NB4 (cell line): ENCODE results near the gene PCYT1A.

Source experiments
- CTCF ChIP-seq: IDR thresholded peaks from one replicate; pipeline ENCODE4 v1.5.1; 2012; ENCODE audit warnings: low read depth, low read length
- MAX ChIP-seq: IDR thresholded peaks from 2 replicates; pipeline ENCODE4 v1.6.1; 2011; ENCODE audit warnings: low read depth, low read length
- POLR2A ChIP-seq: IDR thresholded peaks from 2 replicates; pipeline ENCODE4 v1.6.1; 2011; ENCODE audit warnings: mild to moderate bottlenecking; ENCODE audit not compliant: insufficient read length; ENCODE audit errors: extremely low read depth

GRCh38 chr3:196273655-196274054 is 13.9 kb downstream of the PCYT1A start:
- TF ChIP-seq POLR2A (no peak), CTCF (no peak), MAX (no peak)
